Naive thymus-derived CD4-positive, alpha-beta T cell (primary cell): ENCODE measurements around the gene ZCCHC14. TPM values are rescaled to one million over a fixed set of nuclear protein-coding genes. Genes with fewer than 3 reads are reported as not detected.
A peak's percentile ranks its signal among the peaks of the same experiment; 100 is the strongest.

ENCODE experiments used
- ATAC-seq: fragments of 150-1000 bp; cut with Tn5 transposase; 2 replicates; pipeline ENCODE4 v1.10.0; 2021; ENCODE audit warnings: mild to moderate bottlenecking, moderate library complexity
- CTCF ChIA-PET: fragments of 350-600 bp; sonication (Branson Sonifier 250); formaldehyde crosslinking; loops from one replicate; lab custom pipeline; 2021; ENCODE audit warnings: antibody characterized with exemption; lab: Charles Lee
- POLR2A ChIA-PET: fragments of 350-600 bp; sonication (Branson Sonifier 250); formaldehyde crosslinking; loops from one replicate; lab custom pipeline; 2021; ENCODE audit warnings: antibody characterized with exemption, inconsistent platforms; lab: Charles Lee
- DNase-seq, 9 donors: peaks; one replicate each; pipeline versions ENCODE4 v3.0.0 to v3.0.0-alpha.2; 2020 to 2022; ENCODE audit warnings: mixed read lengths in 1 of 9
- H3K27ac ChIP-seq: one replicate; pipeline ENCODE4 v1.7.0; 2013; ENCODE audit warnings: mild to moderate bottlenecking, low read depth, low read length, moderate library complexity
- H3K27me3 ChIP-seq, 2 donors: one replicate each; pipeline ENCODE4 v1.7.0; 2013; ENCODE audit warnings: low read length in 2 of 2, mild to moderate bottlenecking in 2 of 2, moderate library complexity in 2 of 2; ENCODE audit not compliant: control insufficient read depth in 2 of 2, insufficient read depth in 2 of 2
- H3K36me3 ChIP-seq, 3 experiments: 1 replicate in 2 of 3; 2 replicates in 1 of 3; pipeline ENCODE4 v1.7.0; 2013; ENCODE audit warnings: low read length in 3 of 3, mild to moderate bottlenecking in 3 of 3, moderate library complexity in 1 of 3; ENCODE audit not compliant: insufficient read depth in 3 of 3, control insufficient read depth in 2 of 3
- H3K4me1 ChIP-seq, 2 donors: one replicate each; pipeline ENCODE4 v1.7.0; 2013; ENCODE audit warnings: low read length in 2 of 2, mild to moderate bottlenecking in 2 of 2, moderate library complexity in 1 of 2; ENCODE audit not compliant: control insufficient read depth in 2 of 2, insufficient read depth in 2 of 2
- H3K4me3 ChIP-seq: 2 replicates; pipeline ENCODE4 v1.7.0; 2013; ENCODE audit warnings: mild to moderate bottlenecking, low read length
- H3K9me3 ChIP-seq, 3 experiments: 1 replicate in 2 of 3; 2 replicates in 1 of 3; pipeline ENCODE4 v1.7.0; 2013; ENCODE audit warnings: low read length in 3 of 3; ENCODE audit not compliant: control insufficient read depth in 2 of 3
- H3K27ac Mint-ChIP-seq, 9 donors: one replicate each; pipeline ENCODE4 v1.8.0; 2020 to 2022; ENCODE audit warnings: mixed read lengths in 9 of 9, mild to moderate bottlenecking in 8 of 9, moderate library complexity in 5 of 9, inconsistent platforms in 2 of 9
- H3K27me3 Mint-ChIP-seq, 5 donors: one replicate each; pipeline ENCODE4 v1.8.0; 2021 to 2022; ENCODE audit warnings: mixed read lengths in 5 of 5, mild to moderate bottlenecking in 1 of 5
- H3K36me3 Mint-ChIP-seq, 5 donors: one replicate each; pipeline ENCODE4 v1.8.0; 2020 to 2022; ENCODE audit warnings: mixed read lengths in 5 of 5, mild to moderate bottlenecking in 3 of 5, inconsistent platforms in 1 of 5
- H3K4me1 Mint-ChIP-seq, 7 donors: one replicate each; pipeline ENCODE4 v1.8.0; 2020 to 2022; ENCODE audit warnings: mixed read lengths in 7 of 7, mild to moderate bottlenecking in 3 of 7, inconsistent platforms in 1 of 7
- H3K4me3 Mint-ChIP-seq, 10 donors: one replicate each; pipeline ENCODE4 v1.8.0; 2020 to 2022; ENCODE audit warnings: mild to moderate bottlenecking in 10 of 10, mixed read lengths in 10 of 10, moderate library complexity in 6 of 10, inconsistent platforms in 2 of 10
- H3K9me3 Mint-ChIP-seq, 11 donors: one replicate each; pipeline ENCODE4 v1.8.0; 2020 to 2022; ENCODE audit warnings: mixed read lengths in 11 of 11, mild to moderate bottlenecking in 4 of 11, inconsistent platforms in 1 of 11, moderate library complexity in 1 of 11
- intact Hi-C, 2 donors: fragments of 100-400 bp; cut with micrococcal nuclease; formaldehyde crosslinking; loops; one replicate each; pipeline ENCODE4 v1.15.1; 2023
- polyA plus RNA-seq, 2 donors: library from polyadenylated mRNA; unstranded; fragments of 300-500 nt; fragmentation: Illumina TruSeq; gene quantifications; one replicate each; pipeline ENCODE4 v1.2.3, GENCODE V29; 2021
- total RNA-seq, 6 experiments: library from RNA in 5 of 6; stranded (reverse) in 5 of 6; gene quantifications; 1 replicate in 5 of 6; 2 replicates in 1 of 6; pipeline ENCODE4 v1.2.3 and lab custom pipeline; 2021 to 2026

ZCCHC14 gene
- 10 to 100 TPM in 4 of 5 experiments, 1 to 10 TPM in 1; 8.3 to 34.2 (median 23.5) TPM for total RNA-seq
- under 1 TPM; 0.64 to 0.84 TPM for polyA plus RNA-seq
- 41.9 reads per million, percentile 67 among the genes with 10 or more reads in this experiment for total RNA-seq (lab: John Stamatoyannopoulos, UW)

- H3K4me3 Mint-ChIP-seq: peak within 1 kb of the TSS; percentile 85 to 95 (median 90)
- Histone ChIP-seq H3K9me3 (no peaks in the 10 kb centered on the region), H3K4me1 (peaks cover 21 to 36% of the 10 kb centered on the region in 2 donors), H3K27me3 (no peaks in the 10 kb centered on the region), H3K27ac (peak within 1 kb of the TSS; percentile 66), H3K4me3 (peak within 1 kb of the TSS; percentile 75), H3K36me3 (no peaks in the 10 kb centered on the region)
- DNase-seq (peak; percentile 95 to 99 (median 98)), ATAC-seq (peak; percentile 97)
- H3K27ac Mint-ChIP-seq: peak within 1 kb of the TSS; percentile 81 to 93 (median 85)
- CTCF ChIA-PET: no interaction called here
- peaks cover 0 to 53% (median 0%) of the 10 kb centered on the region in 5 donors for H3K27me3 Mint-ChIP-seq
- no peaks in the 10 kb centered on the region for H3K9me3 Mint-ChIP-seq
- H3K36me3 Mint-ChIP-seq: peaks cover 0 to 4% (median 0%) of the 10 kb centered on the region in 5 donors
- peaks cover 24 to 59% (median 40%) of the 10 kb centered on the region in 7 donors for H3K4me1 Mint-ChIP-seq
- POLR2A ChIA-PET: no interaction called here
- intact Hi-C loops: loop anchor here (1.0 to 10.0 kb wide), 11 partner anchors 29 to 458 kb away; partner anchors contain the start of genes C16orf95 (in 2 of the 2), MAP1LC3B (in 2 of the 2), BANP (in 1 of the 2) and FBXO31 (in 1 of the 2)
Measured at GRCh38 chr16:87492721-87493607, at the start of gene ZCCHC14. ZCCHC14 (minus strand) TSS chr16:87493024; CDS start chr16:87492238, 786 bp downstream.

GRCh38 chr16:87541872-87542234 lies 49.0 kb upstream of the ZCCHC14 start:
- H3K27me3 Mint-ChIP-seq: peaks cover 24 to 32% (median 28%) of the 10 kb centered on the region in 5 donors

GRCh38 chr16:87541147-87541871 lies 48.5 kb upstream of the ZCCHC14 start:
- H3K36me3 Mint-ChIP-seq: peaks cover 0 to 7% (median 2%) of the 10 kb centered on the region in 5 donors
- DNase-seq: no peak
- peaks cover 21 to 33% (median 30%) of the 10 kb centered on the region in 5 donors for H3K27me3 Mint-ChIP-seq
- CTCF ChIA-PET: no interaction called here
- Histone ChIP-seq H3K9me3 (no peaks in the 10 kb centered on the region), H3K27me3 (no peaks in the 10 kb centered on the region), H3K4me3 (no peak overlapping the region), H3K27ac (no peak overlapping the region), H3K4me1 (no peaks in the 10 kb centered on the region), H3K36me3 (no peaks in the 10 kb centered on the region)
- peaks cover 0 to 6% (median 0%) of the 10 kb centered on the region in 7 donors for H3K4me1 Mint-ChIP-seq
- no peak overlapping the region for H3K27ac Mint-ChIP-seq
- no peak for ATAC-seq
- intact Hi-C loops: no loop called here
- no peak overlapping the region for H3K4me3 Mint-ChIP-seq
- POLR2A ChIA-PET: no interaction called here
- H3K9me3 Mint-ChIP-seq: peaks cover 0 to 11% (median 2%) of the 10 kb centered on the region in 11 donors

More at GRCh38 chr16:87541872-87542234, 49.0 kb upstream of the ZCCHC14 start:
- Histone ChIP-seq H3K27me3 (no peaks in the 10 kb centered on the region), H3K36me3 (no peaks in the 10 kb centered on the region), H3K27ac (no peak overlapping the region), H3K4me1 (no peaks in the 10 kb centered on the region), H3K9me3 (no peaks in the 10 kb centered on the region), H3K4me3 (no peak overlapping the region)
- intact Hi-C loops: loop anchor here in 1 of 2 donors (1.0 kb wide), 1 partner anchor 81 kb away; no protein-coding TSS in a partner anchor
- no peak overlapping the region for H3K4me3 Mint-ChIP-seq
- peaks cover 0 to 10% (median 6%) of the 10 kb centered on the region in 5 donors for H3K36me3 Mint-ChIP-seq
- H3K27ac Mint-ChIP-seq: no peak overlapping the region
- POLR2A ChIA-PET: no interaction called here
- peaks cover 0 to 6% (median 0%) of the 10 kb centered on the region in 7 donors for H3K4me1 Mint-ChIP-seq
- ATAC-seq: no peak
- peaks cover 0 to 13% (median 5%) of the 10 kb centered on the region in 11 donors for H3K9me3 Mint-ChIP-seq
- CTCF ChIA-PET: no interaction called here
- no peak for DNase-seq

GRCh38 chr16:87540897-87541146 lies 48.0 kb upstream of the ZCCHC14 start:
- ChIA-PET POLR2A (no interaction called here), CTCF (no interaction called here)
- no peak overlapping the region for H3K4me3 ChIP-seq
- DNase-seq: no peak
- H3K27me3 ChIP-seq: no peaks in the 10 kb centered on the region
- no peak overlapping the region for H3K27ac Mint-ChIP-seq
- ATAC-seq: no peak
- H3K27me3 Mint-ChIP-seq: peaks cover 23 to 36% (median 30%) of the 10 kb centered on the region in 5 donors
- H3K4me1 ChIP-seq: no peaks in the 10 kb centered on the region
- intact Hi-C loops: no loop called here
- H3K9me3 Mint-ChIP-seq: peaks cover 0 to 8% (median 2%) of the 10 kb centered on the region in 11 donors
- H3K36me3 ChIP-seq: no peaks in the 10 kb centered on the region
- H3K27ac ChIP-seq: no peak overlapping the region
- H3K36me3 Mint-ChIP-seq: peaks cover 0 to 6% (median 0%) of the 10 kb centered on the region in 5 donors
- H3K4me3 Mint-ChIP-seq: no peak overlapping the region
- no peaks in the 10 kb centered on the region for H3K9me3 ChIP-seq
- H3K4me1 Mint-ChIP-seq: peaks cover 0 to 6% (median 0%) of the 10 kb centered on the region in 7 donors

GRCh38 chr16:87540072-87540896 lies 47.5 kb upstream of the ZCCHC14 start:
- H3K4me1 Mint-ChIP-seq: peaks cover 0 to 6% (median 0%) of the 10 kb centered on the region in 7 donors
- intact Hi-C loops: no loop called here
- Histone ChIP-seq H3K36me3 (no peaks in the 10 kb centered on the region), H3K4me1 (no peaks in the 10 kb centered on the region), H3K4me3 (no peak overlapping the region), H3K27me3 (no peaks in the 10 kb centered on the region), H3K9me3 (no peaks in the 10 kb centered on the region), H3K27ac (no peak overlapping the region)
- no peak overlapping the region for H3K27ac Mint-ChIP-seq
- ChIA-PET CTCF (interaction anchor here (1.0 kb wide), 1 partner anchor 96 kb away, joined by 4 read pairs; no protein-coding TSS in a partner anchor), POLR2A (no interaction called here)
- peaks cover 24 to 40% (median 30%) of the 10 kb centered on the region in 5 donors for H3K27me3 Mint-ChIP-seq
- peaks cover 0 to under 1% (median 0%) of the 10 kb centered on the region in 5 donors for H3K36me3 Mint-ChIP-seq
- ATAC-seq (no peak), DNase-seq (no peak)
- H3K4me3 Mint-ChIP-seq: no peak overlapping the region
- peaks cover 0 to 7% (median under 1%) of the 10 kb centered on the region in 11 donors for H3K9me3 Mint-ChIP-seq

- Mint-ChIP-seq H3K4me3 (no peak overlapping the region), H3K27ac (no peak overlapping the region), H3K4me1 (peaks cover 0 to 4% (median 0%) of the 10 kb centered on the region in 7 donors), H3K27me3 (peaks cover 18 to 43% (median 30%) of the 10 kb centered on the region in 5 donors), H3K36me3 (no peaks in the 10 kb centered on the region), H3K9me3 (peaks cover 0 to 18% (median 4%) of the 10 kb centered on the region in 11 donors)
- Histone ChIP-seq H3K9me3 (no peaks in the 10 kb centered on the region), H3K4me3 (no peak overlapping the region), H3K27ac (no peak overlapping the region), H3K36me3 (no peaks in the 10 kb centered on the region), H3K27me3 (no peaks in the 10 kb centered on the region), H3K4me1 (no peaks in the 10 kb centered on the region)
- ATAC-seq (no peak), DNase-seq (no peak)
- intact Hi-C loops: no loop called here
- ChIA-PET POLR2A (no interaction called here), CTCF (interaction anchor here (1.0 kb wide), 1 partner anchor 97 kb away, joined by 4 read pairs; no protein-coding TSS in a partner anchor)
Measured at GRCh38 chr16:87539113-87539512, 46.3 kb upstream of the ZCCHC14 start.
